GM19328 (cell line): ENCODE measurements around the gene HOOK2.

ENCODE experiments used
- ATAC-seq: cut with Tn5 transposase; IDR thresholded peaks from one replicate; pipeline ENCODE4 v1.9.1; 2021; ENCODE audit warnings: mild to moderate bottlenecking, moderate library complexity; ENCODE audit not compliant: unreplicated experiment

Gene HOOK2

GRCh38 chr19:12783291-12783848 is 8.0 kb upstream of the HOOK2 start:
- no peak for ATAC-seq

GRCh38 chr19:12782424-12783290 is 7.3 kb upstream of the HOOK2 start:
- no peak for ATAC-seq

GRCh38 chr19:12782174-12782423 is 6.7 kb upstream of the HOOK2 start:
- no peak for ATAC-seq

- ATAC-seq, result no peak
Measured at GRCh38 chr19:12779162-12779993, 4.0 kb upstream of the HOOK2 start.

- ATAC-seq, result no peak
Measured at GRCh38 chr19:12778905-12779161, 3.5 kb upstream of the HOOK2 start.

- ATAC-seq, result no peak
Measured at GRCh38 chr19:12778017-12778904, 2.9 kb upstream of the HOOK2 start.

GRCh38 chr19:12777217-12778016 is 2.1 kb upstream of the HOOK2 start:
- no peak for ATAC-seq

- no peak for ATAC-seq
Measured at GRCh38 chr19:12773571-12773970, 1.8 kb downstream of the HOOK2 start.

- ATAC-seq, result no peak
Measured at GRCh38 chr19:12772323-12772722, 3.0 kb downstream of the HOOK2 start.

GRCh38 chr19:12770922-12771321 is 4.4 kb downstream of the HOOK2 start:
- no peak for ATAC-seq

GRCh38 chr19:12769689-12770088 is 5.7 kb downstream of the HOOK2 start:
- no peak for ATAC-seq

- no peak for ATAC-seq
Measured at GRCh38 chr19:12767666-12768065, 7.7 kb downstream of the HOOK2 start.

GRCh38 chr19:12767150-12767549 is 8.2 kb downstream of the HOOK2 start:
- no peak for ATAC-seq

- ATAC-seq, result no peak
Measured at GRCh38 chr19:12766051-12766521, 9.3 kb downstream of the HOOK2 start.

GRCh38 chr19:12764698-12765097 is 10.7 kb downstream of the HOOK2 start:
- ATAC-seq, result no peak

GRCh38 chr19:12763100-12763499 is 12.3 kb downstream of the HOOK2 start:
- no peak for ATAC-seq

GRCh38 chr19:12759686-12760085 is 15.7 kb downstream of the HOOK2 start:
- no peak for ATAC-seq

- no peak for ATAC-seq
Measured at GRCh38 chr19:12757544-12758274, 17.6 kb downstream of the HOOK2 start.

- ATAC-seq, result no peak
Measured at GRCh38 chr19:12756150-12756883, 19.0 kb downstream of the HOOK2 start.
